ENCODE measurements around the gene PRAMEF1.
"Not testable (repeated sequence)": the region's sequence is repeated elsewhere in the genome, so short reads cannot be mapped to it uniquely, and the experiment has no call there.

- not testable (repeated sequence) for TF ChIP-seq GATA1 (IDR thresholded peaks at IDR 0.05; ENCODE audit: low read depth, low read length); POLR2A (IDR thresholded peaks at IDR 0.05; ENCODE audit: low read length)
Observed at GRCh38 chr1:12791097-12791496, at the start of gene PRAMEF1.
